Kidney epithelial cell (primary cell): ENCODE measurements around the gene FLNB. TPM values are rescaled to one million over a fixed set of nuclear protein-coding genes. Genes with fewer than 3 reads are reported as not detected.
"Not testable (repeated sequence)": the region's sequence is repeated elsewhere in the genome, so short reads cannot be mapped to it uniquely, and the experiment has no call there.

Source experiments
- DNase-seq: peaks from one replicate; pipeline ENCODE4 v3.0.0-alpha.2; 2010; ENCODE audit warnings: low read depth
- H3K27me3 ChIP-seq: 2 replicates; pipeline ENCODE4 v1.6.0; 2011; ENCODE audit warnings: low read length; ENCODE audit not compliant: control insufficient read depth, insufficient read depth
- H3K36me3 ChIP-seq: 2 replicates; pipeline ENCODE4 v1.5.1; 2011; ENCODE audit warnings: low read length; ENCODE audit not compliant: control insufficient read depth, insufficient read depth
- H3K4me3 ChIP-seq: 2 replicates; pipeline ENCODE4 v1.5.1; 2011; ENCODE audit warnings: low read depth, mild to moderate bottlenecking, control low read depth, low read length
- CTCF ChIP-seq: IDR thresholded peaks from 2 replicates; pipeline ENCODE4 v1.5.1; 2011; ENCODE audit warnings: mild to moderate bottlenecking, moderate library complexity, low read length, control low read depth, inconsistent platforms; ENCODE audit not compliant: insufficient read depth, poor library complexity, severe bottlenecking
- total RNA-seq: library from RNA; depleted of rRNA; stranded (reverse); fragments of >200 nt; gene quantifications from 2 replicates; pipeline ENCODE4 v1.2.3, GENCODE V29; 2015

The FLNB gene
- total RNA-seq, 1 donor from 2014 or later = 536 TPM

DNA sequence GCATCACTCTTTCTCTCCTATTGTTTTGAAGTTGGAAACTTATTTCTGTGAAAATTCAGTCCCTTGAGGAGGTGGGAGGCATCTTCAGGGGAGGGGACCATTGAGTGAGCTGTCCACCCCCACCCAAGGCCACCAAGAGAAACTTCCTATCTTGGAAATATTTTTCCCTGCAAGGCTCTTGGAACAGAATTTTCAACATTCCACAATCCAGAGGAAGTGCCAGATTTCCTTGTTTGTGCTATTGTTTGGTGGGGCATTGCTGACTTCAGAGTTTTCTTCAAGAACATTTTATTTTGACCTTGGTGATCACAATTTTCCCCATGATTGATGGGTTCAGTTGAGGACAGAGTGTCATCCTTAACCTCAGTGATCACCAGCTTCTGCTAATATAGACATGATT, 190.6 kb downstream of the FLNB start:
- H3K4me3 ChIP-seq = no peak overlapping the region
- H3K27me3 ChIP-seq = peaks cover 2% of the 10 kb centered on the region
- H3K36me3 ChIP-seq = no peaks in the 10 kb centered on the region
- no peak for DNase-seq
- no peak for TF ChIP-seq CTCF

- no peak for DNase-seq
- no peak for TF ChIP-seq CTCF
- H3K36me3 ChIP-seq = no peaks in the 10 kb centered on the region
- peaks cover 2% of the 10 kb centered on the region for H3K27me3 ChIP-seq
- no peak overlapping the region for H3K4me3 ChIP-seq
Measured at GRCh38 chr3:58200121-58200709, 192.0 kb downstream of the FLNB start.

DNA sequence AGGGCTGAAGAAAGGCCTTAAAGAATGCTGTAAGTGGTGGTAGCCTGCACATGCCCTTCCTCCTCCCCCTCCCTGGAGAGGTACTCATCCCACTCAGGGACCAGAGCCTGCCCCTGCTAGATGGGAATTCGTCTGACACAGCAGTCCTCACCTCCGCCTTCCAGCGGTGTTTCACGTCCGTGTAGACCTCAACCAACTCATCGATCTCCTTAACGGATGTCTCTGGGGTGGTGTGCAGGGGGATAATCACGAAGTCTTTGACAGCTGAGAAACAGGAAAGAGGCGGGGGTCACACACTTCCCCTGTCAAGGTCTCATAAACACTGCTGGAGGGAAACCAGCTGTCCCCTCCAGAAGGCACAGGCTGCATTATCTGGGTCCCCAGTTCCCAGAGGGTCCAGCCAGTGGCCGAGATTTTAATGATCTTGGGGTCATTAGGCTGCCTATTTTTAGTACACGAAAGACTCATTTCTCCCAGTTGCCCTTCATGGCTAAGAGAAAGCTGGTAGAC, 192.7 kb downstream of the FLNB start:
- no peak overlapping the region for H3K4me3 ChIP-seq
- no peak for DNase-seq
- no peak for TF ChIP-seq CTCF

GRCh38 chr3:58201451-58201850, 193.2 kb downstream of the FLNB start:
- DNase-seq, H3K4me3 ChIP-seq, H3K36me3 ChIP-seq, H3K27me3 ChIP-seq: not testable (repeated sequence)

More for the DNA sequence above, 192.7 kb downstream of the FLNB start:
- H3K27me3 ChIP-seq = peaks cover 2% of the 10 kb centered on the region
- H3K36me3 ChIP-seq = no peaks in the 10 kb centered on the region

DNA sequence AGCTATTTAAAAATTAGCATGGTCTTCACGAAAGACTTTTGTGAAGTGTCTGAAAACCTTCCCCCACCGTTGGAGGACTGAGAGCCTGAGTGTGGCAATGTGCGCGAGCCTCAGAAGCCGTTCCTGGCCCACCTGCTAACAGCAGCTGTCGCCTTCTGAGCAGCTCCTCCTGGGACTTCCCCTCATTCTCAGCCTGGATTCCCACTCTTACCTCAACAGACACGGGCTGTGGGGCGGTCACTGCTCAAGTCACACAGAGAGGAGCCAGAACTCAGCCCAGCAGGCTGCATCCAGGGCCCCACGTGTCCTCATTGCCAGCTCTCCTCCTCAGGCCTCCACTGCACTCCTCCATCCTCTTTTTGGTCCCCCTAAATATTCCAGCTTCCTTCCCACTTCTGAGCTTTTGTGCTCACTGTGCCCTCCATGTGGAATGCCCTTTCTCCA, 194.7 kb downstream of the FLNB start:
- no peak for TF ChIP-seq CTCF
- no peaks in the 10 kb centered on the region for H3K36me3 ChIP-seq
- no peak for DNase-seq
- peaks cover 2% of the 10 kb centered on the region for H3K27me3 ChIP-seq
- H3K4me3 ChIP-seq = no peak overlapping the region

GRCh38 chr3:58203541-58203940, 195.3 kb downstream of the FLNB start:
- no peak for DNase-seq
- no peak for TF ChIP-seq CTCF
- Histone ChIP-seq H3K36me3 (no peaks in the 10 kb centered on the region), H3K27me3 (peaks cover 2% of the 10 kb centered on the region), H3K4me3 (no peak overlapping the region)
